ENCODE data around the gene CCDC88B.
A peak's percentile ranks its signal among the peaks of the same experiment; 100 is the strongest.
"Not testable (repeated sequence)": the region's sequence is repeated elsewhere in the genome, so short reads cannot be mapped to it uniquely, and the experiment has no call there.

The CCDC88B gene

DNA sequence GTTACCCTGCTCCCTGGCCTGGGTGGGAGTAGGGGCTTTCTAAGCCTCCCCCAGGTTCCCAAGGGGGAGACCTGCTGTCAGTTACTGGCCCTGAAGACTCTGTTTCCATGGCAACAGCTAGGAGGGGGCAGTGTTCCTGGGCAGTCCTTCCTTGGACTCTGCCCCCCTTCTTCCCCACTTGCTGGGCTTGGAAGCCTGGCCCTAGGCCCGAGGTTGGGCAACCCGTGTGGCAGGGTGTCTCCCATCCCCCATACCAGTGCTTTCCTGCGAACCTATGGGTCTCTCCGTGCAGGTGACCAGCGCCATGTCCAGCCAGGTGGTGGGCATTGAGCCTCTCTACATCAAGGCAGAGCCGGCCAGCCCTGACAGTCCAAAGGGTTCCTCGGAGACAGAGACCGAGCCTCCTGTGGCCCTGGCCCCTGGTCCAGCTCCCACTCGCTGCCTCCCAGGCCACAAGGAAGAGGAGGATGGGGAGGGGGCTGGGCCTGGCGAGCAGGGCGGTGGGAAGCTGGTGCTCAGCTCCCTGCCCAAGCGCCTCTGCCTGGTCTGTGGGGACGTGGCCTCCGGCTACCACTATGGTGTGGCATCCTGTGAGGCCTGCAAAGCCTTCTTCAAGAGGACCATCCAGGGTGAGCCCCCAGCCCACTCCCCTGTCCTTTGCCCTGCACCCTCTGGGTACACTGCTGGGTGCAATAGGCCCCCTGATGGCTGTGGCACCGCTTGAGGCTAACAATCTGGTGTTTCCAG lies 33.0 kb upstream of the CCDC88B start:
- H3K4me1 ChIP-seq (ENCODE audit: control insufficient read depth, insufficient read depth, low read length): peaks cover 13% of the 10 kb centered on the region
- 0 out of 2 replicates have a peak overlapping the region, but pooled peaks have one; percentile 57 for H3K27ac ChIP-seq (ENCODE audit: low read depth, low read length)
- H3K36me3 ChIP-seq (ENCODE audit: control insufficient read depth, insufficient read depth, low read length): peaks cover 8% of the 10 kb centered on the region; the same call in 1 of the 2 replicates
- H3K9ac ChIP-seq (ENCODE audit: low read length): peak overlapping the region; percentile 82
- peak overlapping the region; percentile 97 for H3K4me3 ChIP-seq (ENCODE audit: low read depth, low read length)
- H3K9me3 ChIP-seq (ENCODE audit: control insufficient read depth, insufficient read depth, low read depth, low read length): no peaks in the 10 kb centered on the region
- no peaks in the 10 kb centered on the region for H3K27me3 ChIP-seq (ENCODE audit: control insufficient read depth, insufficient read depth, low read length)

DNA sequence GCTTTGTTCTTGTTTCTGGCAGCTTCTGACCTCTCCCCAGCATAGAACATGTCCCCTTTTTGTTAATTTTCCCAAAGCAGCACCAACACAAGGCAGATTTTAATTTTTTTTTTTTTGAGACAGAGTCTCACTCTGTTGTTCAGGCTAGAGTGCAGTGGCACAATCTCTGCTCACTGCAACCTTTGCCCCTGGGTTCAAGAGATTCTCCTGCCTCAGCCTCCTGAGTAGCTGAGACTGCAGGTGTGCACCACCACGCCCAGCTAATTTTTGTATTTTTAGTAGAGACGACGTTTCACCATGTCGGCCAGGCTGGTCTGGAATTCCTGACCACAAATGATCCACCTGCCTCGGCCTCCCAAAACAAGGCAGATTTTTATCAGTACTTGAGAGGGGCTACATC lies 32.2 kb upstream of the CCDC88B start:
- not testable (repeated sequence) for H3K27me3 ChIP-seq (ENCODE audit: control insufficient read depth, insufficient read depth, low read length); H3K27ac ChIP-seq (ENCODE audit: low read depth, low read length); H3K9me3 ChIP-seq (ENCODE audit: control insufficient read depth, insufficient read depth, low read depth, low read length); H3K9ac ChIP-seq (ENCODE audit: low read length); H3K4me3 ChIP-seq (ENCODE audit: low read depth, low read length)
- Histone ChIP-seq H3K36me3 (ENCODE audit: control insufficient read depth, insufficient read depth, low read length) (peaks cover 12% of the 10 kb centered on the region), H3K4me1 (ENCODE audit: control insufficient read depth, insufficient read depth, low read length) (peaks cover 13% of the 10 kb centered on the region)

DNA sequence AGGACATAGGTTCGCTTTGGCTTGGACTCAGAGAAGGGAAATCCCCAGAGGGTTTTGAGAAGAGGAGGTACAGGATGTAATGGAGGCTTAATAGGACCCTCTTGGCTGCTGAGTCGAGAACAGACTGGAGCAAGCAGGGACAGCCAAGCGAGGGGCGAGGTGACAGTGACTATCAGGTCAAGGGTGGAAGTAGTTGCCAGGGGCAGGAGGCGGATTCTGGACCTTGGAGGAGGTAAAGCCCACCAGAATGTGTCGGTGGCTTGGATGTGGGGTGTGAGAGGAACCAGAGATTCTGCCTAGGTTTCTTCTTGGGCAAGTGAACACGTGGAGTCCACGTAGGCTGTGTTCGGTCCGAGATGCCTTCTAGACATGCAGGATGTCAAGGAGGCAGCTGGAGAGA lies 27.1 kb upstream of the CCDC88B start:
- no peak overlapping the region for H3K9ac ChIP-seq (ENCODE audit: low read length)
- no peaks in the 10 kb centered on the region for H3K9me3 ChIP-seq (ENCODE audit: control insufficient read depth, insufficient read depth, low read depth, low read length)

DNA sequence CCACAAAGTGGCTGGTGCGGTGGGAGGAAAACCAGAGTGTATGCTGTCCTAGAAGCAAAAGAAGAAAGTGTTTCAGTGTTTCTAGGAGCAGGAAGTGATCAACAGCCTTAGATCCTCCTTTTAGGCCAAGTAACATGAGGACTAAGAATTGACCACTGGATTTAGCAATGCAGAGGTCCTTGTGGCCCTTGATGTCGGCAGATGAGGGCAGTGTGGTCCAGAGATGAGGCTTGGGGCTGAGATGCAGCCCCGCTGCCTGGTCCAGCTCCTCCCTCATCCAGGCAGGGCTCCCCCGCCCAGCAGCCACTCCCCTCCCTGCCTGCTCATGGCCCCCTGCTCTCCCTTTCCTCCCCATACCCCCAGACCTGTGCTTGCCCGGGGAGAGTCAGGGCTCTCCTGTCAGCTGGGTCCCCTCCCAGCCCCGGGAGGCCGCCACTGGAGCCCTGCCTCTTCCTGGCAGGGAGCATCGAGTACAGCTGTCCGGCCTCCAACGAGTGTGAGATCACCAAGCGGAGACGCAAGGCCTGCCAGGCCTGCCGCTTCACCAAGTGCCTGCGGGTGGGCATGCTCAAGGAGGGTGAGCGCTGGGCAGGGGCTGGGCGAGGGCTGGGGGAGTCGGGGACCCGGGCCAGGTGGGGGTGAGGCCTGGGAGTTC lies 26.4 kb upstream of the CCDC88B start:
- Histone ChIP-seq H3K27ac (ENCODE audit: low read depth, low read length) (no peak overlapping the region), H3K36me3 (ENCODE audit: control insufficient read depth, insufficient read depth, low read length) (peaks cover 35% of the 10 kb centered on the region)

More for the DNA sequence above, 27.1 kb upstream of the CCDC88B start:
- Histone ChIP-seq H3K27me3 (ENCODE audit: control insufficient read depth, insufficient read depth, low read length) (no peaks in the 10 kb centered on the region), H3K27ac (ENCODE audit: low read depth, low read length) (no peak overlapping the region), H3K4me1 (ENCODE audit: control insufficient read depth, insufficient read depth, low read length) (no peaks in the 10 kb centered on the region), H3K36me3 (ENCODE audit: control insufficient read depth, insufficient read depth, low read length) (peaks cover 36% of the 10 kb centered on the region), H3K4me3 (ENCODE audit: low read depth, low read length) (no peak overlapping the region)

DNA sequence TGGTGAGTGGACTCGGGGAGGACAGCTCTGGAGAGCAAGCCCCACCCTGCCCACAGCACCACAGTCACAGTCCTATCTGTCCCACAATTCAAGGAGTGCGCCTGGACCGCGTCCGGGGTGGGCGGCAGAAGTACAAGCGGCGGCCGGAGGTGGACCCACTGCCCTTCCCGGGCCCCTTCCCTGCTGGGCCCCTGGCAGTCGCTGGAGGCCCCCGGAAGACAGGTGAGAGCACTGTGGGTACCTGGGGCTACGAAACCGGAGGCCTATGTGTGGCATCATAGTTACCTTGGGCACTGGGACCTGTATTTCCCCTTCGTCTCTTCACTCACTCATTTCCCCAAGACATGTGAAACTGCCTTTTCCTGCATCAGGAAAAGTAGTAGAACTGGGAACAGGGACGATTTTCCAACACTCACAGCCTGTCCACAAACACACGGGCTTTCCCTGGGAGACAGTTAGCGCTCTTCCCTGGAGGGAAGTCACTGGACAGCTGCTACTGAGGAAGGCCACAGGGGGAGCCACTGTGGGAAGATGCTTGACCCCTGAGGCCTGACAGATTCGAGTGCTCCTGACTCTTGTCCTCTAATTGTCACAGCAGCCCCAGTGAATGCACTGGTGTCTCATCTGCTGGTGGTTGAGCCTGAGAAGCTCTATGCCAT lies 25.7 kb upstream of the CCDC88B start:
- H3K9me3 ChIP-seq (ENCODE audit: control insufficient read depth, insufficient read depth, low read depth, low read length): no peaks in the 10 kb centered on the region
- no peak overlapping the region for H3K4me3 ChIP-seq (ENCODE audit: low read depth, low read length)
- H3K27ac ChIP-seq (ENCODE audit: low read depth, low read length): no peak overlapping the region
- no peak overlapping the region for H3K9ac ChIP-seq (ENCODE audit: low read length)
- no peaks in the 10 kb centered on the region for H3K27me3 ChIP-seq (ENCODE audit: control insufficient read depth, insufficient read depth, low read length)
- H3K4me1 ChIP-seq (ENCODE audit: control insufficient read depth, insufficient read depth, low read length): peaks cover 5% of the 10 kb centered on the region
- peaks cover 35% of the 10 kb centered on the region for H3K36me3 ChIP-seq (ENCODE audit: control insufficient read depth, insufficient read depth, low read length)

More for the DNA sequence above, 26.4 kb upstream of the CCDC88B start:
- H3K9me3 ChIP-seq (ENCODE audit: control insufficient read depth, insufficient read depth, low read depth, low read length): no peaks in the 10 kb centered on the region
- H3K4me1 ChIP-seq (ENCODE audit: control insufficient read depth, insufficient read depth, low read length): no peaks in the 10 kb centered on the region
- no peak overlapping the region for H3K9ac ChIP-seq (ENCODE audit: low read length)
- H3K4me3 ChIP-seq (ENCODE audit: low read depth, low read length): no peak overlapping the region
- H3K27me3 ChIP-seq (ENCODE audit: control insufficient read depth, insufficient read depth, low read length): no peaks in the 10 kb centered on the region

DNA sequence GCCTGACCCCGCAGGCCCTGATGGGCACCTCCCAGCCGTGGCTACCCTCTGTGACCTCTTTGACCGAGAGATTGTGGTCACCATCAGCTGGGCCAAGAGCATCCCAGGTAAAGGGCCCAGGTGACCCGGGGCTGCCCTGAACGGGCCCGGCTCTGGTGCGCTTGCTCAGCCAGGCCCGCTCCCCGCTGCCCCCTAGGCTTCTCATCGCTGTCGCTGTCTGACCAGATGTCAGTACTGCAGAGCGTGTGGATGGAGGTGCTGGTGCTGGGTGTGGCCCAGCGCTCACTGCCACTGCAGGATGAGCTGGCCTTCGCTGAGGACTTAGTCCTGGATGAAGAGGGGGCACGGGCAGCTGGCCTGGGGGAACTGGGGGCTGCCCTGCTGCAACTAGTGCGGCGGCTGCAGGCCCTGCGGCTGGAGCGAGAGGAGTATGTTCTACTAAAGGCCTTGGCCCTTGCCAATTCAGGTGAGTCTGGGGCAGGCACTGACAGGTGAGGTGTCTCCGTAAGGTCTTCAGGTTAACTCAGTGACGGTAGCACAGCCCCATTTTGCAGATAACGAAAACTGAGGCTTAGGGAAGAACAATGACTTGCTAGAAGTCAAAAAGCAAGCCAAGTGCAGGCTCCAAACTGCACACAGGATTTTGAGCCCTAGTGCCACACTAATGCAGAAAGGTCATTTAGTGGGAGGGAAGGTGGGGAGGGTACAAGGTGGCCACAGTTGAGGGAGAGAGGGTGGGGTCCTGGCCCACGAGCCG lies 25.0 kb upstream of the CCDC88B start:
- H3K27ac ChIP-seq (ENCODE audit: low read depth, low read length): no peak overlapping the region

DNA sequence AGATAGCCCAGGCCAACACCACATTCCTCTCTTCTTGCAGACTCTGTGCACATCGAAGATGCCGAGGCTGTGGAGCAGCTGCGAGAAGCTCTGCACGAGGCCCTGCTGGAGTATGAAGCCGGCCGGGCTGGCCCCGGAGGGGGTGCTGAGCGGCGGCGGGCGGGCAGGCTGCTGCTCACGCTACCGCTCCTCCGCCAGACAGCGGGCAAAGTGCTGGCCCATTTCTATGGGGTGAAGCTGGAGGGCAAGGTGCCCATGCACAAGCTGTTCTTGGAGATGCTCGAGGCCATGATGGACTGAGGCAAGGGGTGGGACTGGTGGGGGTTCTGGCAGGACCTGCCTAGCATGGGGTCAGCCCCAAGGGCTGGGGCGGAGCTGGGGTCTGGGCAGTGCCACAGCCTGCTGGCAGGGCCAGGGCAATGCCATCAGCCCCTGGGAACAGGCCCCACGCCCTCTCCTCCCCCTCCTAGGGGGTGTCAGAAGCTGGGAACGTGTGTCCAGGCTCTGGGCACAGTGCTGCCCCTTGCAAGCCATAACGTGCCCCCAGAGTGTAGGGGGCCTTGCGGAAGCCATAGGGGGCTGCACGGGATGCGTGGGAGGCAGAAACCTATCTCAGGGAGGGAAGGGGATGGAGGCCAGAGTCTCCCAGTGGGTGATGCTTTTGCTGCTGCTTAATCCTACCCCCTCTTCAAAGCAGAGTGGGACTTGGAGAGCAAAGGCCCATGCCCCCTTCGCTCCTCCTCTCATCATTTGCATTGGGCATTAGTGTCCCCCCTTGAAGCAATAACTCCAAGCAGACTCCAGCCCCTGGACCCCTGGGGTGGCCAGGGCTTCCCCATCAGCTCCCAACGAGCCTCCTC lies 24.1 kb upstream of the CCDC88B start:
- peaks cover 47% of the 10 kb centered on the region for H3K36me3 ChIP-seq (ENCODE audit: control insufficient read depth, insufficient read depth, low read length)
- H3K4me1 ChIP-seq (ENCODE audit: control insufficient read depth, insufficient read depth, low read length); H3K9ac ChIP-seq (ENCODE audit: low read length); H3K9me3 ChIP-seq (ENCODE audit: control insufficient read depth, insufficient read depth, low read depth, low read length); H3K27ac ChIP-seq (ENCODE audit: low read depth, low read length); H3K27me3 ChIP-seq (ENCODE audit: control insufficient read depth, insufficient read depth, low read length): not testable (repeated sequence)
- peak overlapping the region; percentile 86; the same call in 1 of the 2 replicates for H3K4me3 ChIP-seq (ENCODE audit: low read depth, low read length)

More for the DNA sequence above, 25.0 kb upstream of the CCDC88B start:
- Histone ChIP-seq H3K27me3 (ENCODE audit: control insufficient read depth, insufficient read depth, low read length) (no peaks in the 10 kb centered on the region), H3K36me3 (ENCODE audit: control insufficient read depth, insufficient read depth, low read length) (peaks cover 40% of the 10 kb centered on the region), H3K9me3 (ENCODE audit: control insufficient read depth, insufficient read depth, low read depth, low read length) (no peaks in the 10 kb centered on the region), H3K4me1 (ENCODE audit: control insufficient read depth, insufficient read depth, low read length) (peaks cover 9% of the 10 kb centered on the region), H3K9ac (ENCODE audit: low read length) (no peak overlapping the region), H3K4me3 (ENCODE audit: low read depth, low read length) (no peak overlapping the region)

DNA sequence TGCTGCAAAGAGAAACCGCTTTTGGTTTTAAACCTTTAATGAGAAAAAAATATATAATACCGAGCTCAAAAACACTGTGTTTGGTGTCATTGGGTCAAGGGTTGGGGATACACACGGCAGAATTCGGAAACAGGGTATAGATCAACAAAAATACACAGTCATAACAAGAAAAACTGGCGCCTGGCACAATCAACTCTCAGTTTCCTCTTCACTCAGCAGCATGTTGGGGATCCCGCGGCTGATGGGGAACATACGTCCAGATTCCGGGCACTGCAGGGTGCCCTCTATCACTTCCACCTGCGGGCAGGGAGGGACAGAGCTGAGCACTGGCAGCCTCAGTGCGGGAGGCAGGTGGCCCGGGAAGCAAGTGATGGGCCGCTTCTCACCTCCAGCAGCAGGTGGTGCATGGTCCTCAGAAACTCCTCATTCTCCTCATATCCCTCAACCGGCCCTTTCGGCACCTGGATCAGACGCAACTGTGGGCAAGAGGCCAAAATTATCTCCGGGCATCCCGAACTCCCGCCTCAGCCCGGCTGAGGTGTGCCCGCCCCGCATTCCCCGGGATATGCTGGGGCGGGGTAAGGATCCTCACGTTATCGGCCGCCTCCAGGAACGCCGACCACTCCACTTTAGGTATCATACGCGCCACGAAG lies 23.2 kb upstream of the CCDC88B start:
- Histone ChIP-seq H3K9ac (ENCODE audit: low read length) (peak overlapping the region; percentile 91), H3K4me3 (ENCODE audit: low read depth, low read length) (peak overlapping the region; percentile 86), H3K9me3 (ENCODE audit: control insufficient read depth, insufficient read depth, low read depth, low read length) (no peaks in the 10 kb centered on the region), H3K27me3 (ENCODE audit: control insufficient read depth, insufficient read depth, low read length) (no peaks in the 10 kb centered on the region), H3K27ac (ENCODE audit: low read depth, low read length) (peak overlapping the region; percentile 91), H3K4me1 (ENCODE audit: control insufficient read depth, insufficient read depth, low read length) (peaks cover 9% of the 10 kb centered on the region), H3K36me3 (ENCODE audit: control insufficient read depth, insufficient read depth, low read length) (peaks cover 53% of the 10 kb centered on the region)

DNA sequence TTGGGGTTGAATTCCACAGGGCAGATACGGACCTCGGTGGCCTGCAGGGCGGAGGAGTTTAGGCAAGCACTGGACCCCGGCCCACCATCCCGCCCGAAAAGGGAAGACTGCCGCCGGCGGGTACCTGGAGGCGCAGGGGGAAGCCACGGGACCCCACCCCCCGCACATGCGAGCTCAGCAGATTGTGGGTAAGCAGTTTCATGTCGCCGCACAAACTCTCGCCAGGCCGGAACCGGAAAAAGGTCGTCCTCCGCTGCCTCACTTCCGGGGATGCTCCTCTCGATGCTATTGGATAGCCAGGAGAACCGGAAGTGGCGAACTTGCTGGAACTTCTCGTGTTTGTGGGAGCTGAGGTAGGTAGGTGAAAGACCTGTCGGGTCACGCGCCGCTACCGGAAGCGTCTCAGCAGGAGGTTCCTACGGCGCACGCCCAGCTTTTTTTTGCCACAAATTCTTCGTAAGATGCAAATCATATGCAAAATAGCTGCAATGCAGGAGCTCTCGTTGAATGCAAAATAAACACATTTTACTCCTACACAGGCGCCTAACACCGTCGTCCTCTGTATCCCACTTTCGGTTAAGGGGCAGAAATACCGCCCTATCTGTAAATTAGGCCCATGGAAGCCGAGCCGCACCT lies 22.6 kb upstream of the CCDC88B start, which contains the start of gene TRMT112:
Gene TRMT112, minus strand, starts transcription at position 235 of the 636 bp plus-strand sequence. Its CDS starts 33 bp downstream, at position 202.
- peak within 1 kb of the TSS; percentile 91 for H3K9ac ChIP-seq (ENCODE audit: low read length)
- H3K36me3 ChIP-seq (ENCODE audit: control insufficient read depth, insufficient read depth, low read length): peaks cover 57% of the 10 kb centered on the region

More for the DNA sequence above, 22.6 kb upstream of the CCDC88B start, which contains the start of gene TRMT112:
- H3K4me3 ChIP-seq (ENCODE audit: low read depth, low read length): peak within 1 kb of the TSS; percentile 86
- H3K27ac ChIP-seq (ENCODE audit: low read depth, low read length): peak within 1 kb of the TSS; percentile 96
- H3K4me1 ChIP-seq (ENCODE audit: control insufficient read depth, insufficient read depth, low read length): peaks cover 11% of the 10 kb centered on the region
- H3K9me3 ChIP-seq (ENCODE audit: control insufficient read depth, insufficient read depth, low read depth, low read length): no peaks in the 10 kb centered on the region
- no peaks in the 10 kb centered on the region for H3K27me3 ChIP-seq (ENCODE audit: control insufficient read depth, insufficient read depth, low read length)
